HFFc6 (cell line): Measurements from ENCODE around the gene SMARCAL1. TPM values are rescaled to one million over a fixed set of nuclear protein-coding genes. Genes with fewer than 3 reads are reported as not detected.

Source experiments
- DNase-seq: peaks from one replicate; pipeline ENCODE4 v3.0.0-alpha.2; 2018
- H3K27ac Mint-ChIP-seq: 2 replicates; pipeline ENCODE4 v1.8.0; 2020; ENCODE audit warnings: mild to moderate bottlenecking, mixed read lengths
- H3K27me3 Mint-ChIP-seq: 2 replicates; pipeline ENCODE4 v1.8.0; 2021; ENCODE audit warnings: mild to moderate bottlenecking, moderate library complexity, mixed read lengths; ENCODE audit not compliant: insufficient read depth
- H3K36me3 Mint-ChIP-seq: 2 replicates; pipeline ENCODE4 v1.8.0; 2021; ENCODE audit warnings: low read depth, mixed read lengths
- H3K4me1 Mint-ChIP-seq: 2 replicates; pipeline ENCODE4 v1.8.0; 2020; ENCODE audit warnings: low read depth, mixed read lengths
- H3K4me3 Mint-ChIP-seq: 2 replicates; pipeline ENCODE4 v1.8.0; 2020; ENCODE audit warnings: mild to moderate bottlenecking, moderate library complexity, mixed read lengths
- H3K9me3 Mint-ChIP-seq: 2 replicates; pipeline ENCODE4 v1.8.0; 2020; ENCODE audit warnings: mild to moderate bottlenecking, mixed read lengths
- CTCF ChIP-seq: fragments of 200-600 bp; sonication (generic); IDR thresholded peaks from 2 replicates; pipeline ENCODE4 v1.5.0; 2021; ENCODE audit warnings: antibody characterized with exemption, mild to moderate bottlenecking
- total RNA-seq, 6 experiments: library from RNA; stranded (reverse); fragmentation: NEBNext Ultra II Directional; extraction: Animal tissue kit (Norgen Biotek cat#: 25700); gene quantifications; 2 replicates in 1 of 6; 3 replicates in 5 of 6; pipeline ENCODE4 v1.2.3, GENCODE V29; 2021

The SMARCAL1 gene
- total RNA-seq, 6 experiments from 2014 or later: 25.6 to 33.1 (median 32.1) TPM

- no peak for TF ChIP-seq CTCF
- no peak for DNase-seq
- Mint-ChIP-seq H3K9me3 (no peaks in the 10 kb centered on the region), H3K4me1 (peaks cover 60% of the 10 kb centered on the region), H3K36me3 (peaks cover 66% of the 10 kb centered on the region), H3K27me3 (peaks cover 4% of the 10 kb centered on the region), H3K27ac (peak overlapping the region; percentile 76), H3K4me3 (peak overlapping the region; percentile 25; the same call in 1 of the 2 replicates)
Observed at GRCh38 chr2:216503697-216504375, 91.6 kb downstream of the SMARCAL1 start.

GRCh38 chr2:216504376-216504762 is 92.1 kb downstream of the SMARCAL1 start:
- Mint-ChIP-seq H3K36me3 (peaks cover 64% of the 10 kb centered on the region), H3K4me3 (peak overlapping the region; percentile 25; the same call in 1 of the 2 replicates)

GRCh38 chr2:216505133-216506106 is 93.1 kb downstream of the SMARCAL1 start:
- Mint-ChIP-seq H3K27me3 (no peaks in the 10 kb centered on the region; the same call in 1 of the 2 replicates), H3K4me3 (no peak overlapping the region), H3K27ac (peak overlapping the region; percentile 47; the same call in 1 of the 2 replicates)

More at GRCh38 chr2:216504376-216504762, 92.1 kb downstream of the SMARCAL1 start:
- H3K27ac Mint-ChIP-seq: peak overlapping the region; percentile 76
- H3K4me1 Mint-ChIP-seq: peaks cover 64% of the 10 kb centered on the region
- H3K9me3 Mint-ChIP-seq: no peaks in the 10 kb centered on the region
- no peak for DNase-seq
- TF ChIP-seq CTCF: no peak
- H3K27me3 Mint-ChIP-seq: peaks cover 4% of the 10 kb centered on the region

GRCh38 chr2:216507220-216508160 is 95.2 kb downstream of the SMARCAL1 start:
- TF ChIP-seq CTCF: no peak
- peaks cover 56% of the 10 kb centered on the region for H3K4me1 Mint-ChIP-seq
- peak overlapping the region; percentile 25 for H3K27ac Mint-ChIP-seq
- no peaks in the 10 kb centered on the region for H3K9me3 Mint-ChIP-seq
- no peak for DNase-seq
- peaks cover 38% of the 10 kb centered on the region for H3K36me3 Mint-ChIP-seq
- no peaks in the 10 kb centered on the region; the same call in 1 of the 2 replicates for H3K27me3 Mint-ChIP-seq
- H3K4me3 Mint-ChIP-seq: no peak overlapping the region

More at GRCh38 chr2:216505133-216506106, 93.1 kb downstream of the SMARCAL1 start:
- DNase-seq: no peak
- H3K4me1 Mint-ChIP-seq: peaks cover 61% of the 10 kb centered on the region
- peaks cover 54% of the 10 kb centered on the region for H3K36me3 Mint-ChIP-seq
- no peak for TF ChIP-seq CTCF
- no peaks in the 10 kb centered on the region for H3K9me3 Mint-ChIP-seq

GRCh38 chr2:216508229-216508628 is 95.9 kb downstream of the SMARCAL1 start:
- peaks cover 31% of the 10 kb centered on the region for H3K36me3 Mint-ChIP-seq

More at GRCh38 chr2:216508229-216508628, 95.9 kb downstream of the SMARCAL1 start:
- Mint-ChIP-seq H3K27ac (peak overlapping the region; percentile 40; the same call in 1 of the 2 replicates), H3K4me1 (peaks cover 48% of the 10 kb centered on the region), H3K9me3 (no peaks in the 10 kb centered on the region), H3K4me3 (no peak overlapping the region), H3K27me3 (no peaks in the 10 kb centered on the region; the same call in 1 of the 2 replicates)
- TF ChIP-seq CTCF: no peak
- no peak for DNase-seq
